HEK293 (cell line): ENCODE measurements around the gene KPNA2.

ENCODE experiments used
- CTCF ChIA-PET: fragments of 350-600 bp; formaldehyde crosslinking; extraction: SDS; loops from one replicate; lab custom pipeline; 2021; ENCODE audit warnings: antibody characterized with exemption; lab: Yijun Ruan, JAX
- POLR2A ChIA-PET: fragments of 300-600 bp; formaldehyde crosslinking; extraction: SDS; loops from one replicate; lab custom pipeline; 2020; ENCODE audit warnings: antibody characterized with exemption, inconsistent platforms; lab: Yijun Ruan, JAX
- H3K27ac ChIP-seq: fragments of 200-500 bp; sonication (Bioruptor generic); 2 replicates; pipeline ENCODE4 v1.5.1; 2014; ENCODE audit warnings: low read depth, low read length, control low read depth, inconsistent platforms; ENCODE audit errors: extremely low read depth
- H3K36me3 ChIP-seq, 2 experiments: fragments of 200-500 bp in 1 of 2; sonication (Bioruptor generic) in 1 of 2; 1 replicate in 1 of 2; 2 replicates in 1 of 2; pipeline ENCODE4 v1.5.1; 2014 to 2017; ENCODE audit warnings: inconsistent platforms in 2 of 2, low read length in 2 of 2; ENCODE audit not compliant: control insufficient read depth in 2 of 2, insufficient read depth in 1 of 2
- H3K4me1 ChIP-seq: fragments of 200-500 bp; sonication (Bioruptor generic); 2 replicates; pipeline ENCODE4 v1.5.1; 2014; ENCODE audit warnings: mild to moderate bottlenecking, low read length, inconsistent platforms; ENCODE audit not compliant: control insufficient read depth, insufficient read depth
- H3K4me3 ChIP-seq: 2 replicates; pipeline ENCODE4 v1.5.1; 2011; ENCODE audit warnings: low read depth, mild to moderate bottlenecking, control low read depth, low read length, moderate library complexity
- H3K9me3 ChIP-seq: fragments of 200-500 bp; sonication (Bioruptor generic); 2 replicates; pipeline ENCODE4 v1.5.1; 2014; ENCODE audit warnings: low read depth, low read length, inconsistent platforms; ENCODE audit not compliant: control insufficient read depth, insufficient read depth
- EGR2 ChIP-seq: fragments of 450-650 bp; formaldehyde crosslinking; IDR thresholded peaks from 2 replicates; pipeline ENCODE4 v1.5.1; 2016; ENCODE audit warnings: low read depth, missing biosample characterization, missing genetic modification characterization
- KLF1 ChIP-seq: fragments of 450-650 bp; formaldehyde crosslinking; IDR thresholded peaks from 2 replicates; pipeline ENCODE4 v1.5.1; 2016; ENCODE audit warnings: missing biosample characterization, missing genetic modification characterization
- KLF8 ChIP-seq: fragments of 450-650 bp; formaldehyde crosslinking; IDR thresholded peaks from 2 replicates; pipeline ENCODE4 v1.5.1; 2016; ENCODE audit warnings: missing biosample characterization, missing genetic modification characterization
- PRDM1 ChIP-seq: fragments of 450-650 bp; formaldehyde crosslinking; IDR thresholded peaks from 2 replicates; pipeline ENCODE4; 2016; ENCODE audit warnings: missing biosample characterization, missing genetic modification characterization
- PRDM2 ChIP-seq: fragments of 450-650 bp; formaldehyde crosslinking; IDR thresholded peaks from 2 replicates; pipeline ENCODE4 v1.5.1; 2016; ENCODE audit warnings: missing biosample characterization, missing genetic modification characterization, borderline replicate concordance
- TSHZ1 ChIP-seq: fragments of 450-650 bp; formaldehyde crosslinking; IDR thresholded peaks from 2 replicates; pipeline ENCODE4 v1.5.1; 2016; ENCODE audit warnings: missing biosample characterization, missing genetic modification characterization, borderline replicate concordance
- ZBTB48 ChIP-seq: fragments of 450-650 bp; formaldehyde crosslinking; IDR thresholded peaks from 2 replicates; pipeline ENCODE4 v1.5.1; 2016; ENCODE audit warnings: missing biosample characterization, missing genetic modification characterization
- ZNF266 ChIP-seq: fragments of 450-650 bp; formaldehyde crosslinking; IDR thresholded peaks from 2 replicates; pipeline ENCODE4 v1.5.1; 2016; ENCODE audit warnings: missing biosample characterization, missing genetic modification characterization, low read depth
- ZNF513 ChIP-seq: fragments of 450-650 bp; IDR thresholded peaks from 2 replicates; pipeline ENCODE4 v1.5.1; 2018; ENCODE audit warnings: missing biosample characterization, missing genetic modification characterization
- ZNF580 ChIP-seq: fragments of 450-650 bp; formaldehyde crosslinking; IDR thresholded peaks from 2 replicates; pipeline ENCODE4 v1.5.1; 2016; ENCODE audit warnings: missing biosample characterization, missing genetic modification characterization
- ZNF629 ChIP-seq: fragments of 450-650 bp; formaldehyde crosslinking; IDR thresholded peaks from 2 replicates; pipeline ENCODE4 v1.5.1; 2017; ENCODE audit warnings: missing biosample characterization, missing genetic modification characterization
- ZNF639 ChIP-seq: fragments of 450-650 bp; formaldehyde crosslinking; IDR thresholded peaks from 2 replicates; pipeline ENCODE4 v1.5.1; 2016; ENCODE audit warnings: missing biosample characterization, missing genetic modification characterization
- ZNF654 ChIP-seq: fragments of 450-650 bp; formaldehyde crosslinking; IDR thresholded peaks from 2 replicates; pipeline ENCODE4 v1.5.1; 2016; ENCODE audit warnings: low read depth, missing biosample characterization, missing genetic modification characterization
- ZNF660 ChIP-seq: fragments of 450-650 bp; IDR thresholded peaks from 2 replicates; pipeline ENCODE4 v1.5.1; 2018; ENCODE audit warnings: missing biosample characterization, mild to moderate bottlenecking, missing genetic modification characterization
- ZNF792 ChIP-seq: fragments of 450-650 bp; formaldehyde crosslinking; IDR thresholded peaks from 2 replicates; pipeline ENCODE4 v1.5.1; 2016; ENCODE audit warnings: missing biosample characterization, missing genetic modification characterization
- TF ChIP-seq, protein P1 (sequence below): fragments of 450-650 bp; formaldehyde crosslinking; IDR thresholded peaks from 2 replicates; pipeline ENCODE4 v1.5.1; 2016; ENCODE audit warnings: missing biosample characterization, missing genetic modification characterization
- TF ChIP-seq, protein P2 (sequence below): fragments of 450-650 bp; formaldehyde crosslinking; IDR thresholded peaks from 2 replicates; pipeline ENCODE4 v1.5.1; 2016; ENCODE audit warnings: missing biosample characterization, missing genetic modification characterization, low read depth

The KPNA2 gene

GRCh38 chr17:68094481-68095078 lies 59.0 kb downstream of the KPNA2 start:
- Histone ChIP-seq H3K4me1 (no peaks in the 10 kb centered on the region; the same call in 1 of the 2 replicates), H3K9me3 (no peaks in the 10 kb centered on the region), H3K36me3 (no peaks in the 10 kb centered on the region), H3K4me3 (no peak overlapping the region), H3K27ac (no peak overlapping the region)
- POLR2A ChIA-PET, result interaction anchor here (0.6 kb wide), 1 partner anchor 31 kb away, joined by 3 read pairs; no protein-coding TSS in a partner anchor
- CTCF ChIA-PET, result no interaction called here
- TF ChIP-seq EGR2 (tag by site-specific recombination), result no peak
- no peak for TF ChIP-seq ZNF654 (tag by site-specific recombination)
- TF ChIP-seq TSHZ1 (tag by site-specific recombination), result no peak
- no peak for TF ChIP-seq ZBTB48 (tag by site-specific recombination)
- TF ChIP-seq, protein P1, sequence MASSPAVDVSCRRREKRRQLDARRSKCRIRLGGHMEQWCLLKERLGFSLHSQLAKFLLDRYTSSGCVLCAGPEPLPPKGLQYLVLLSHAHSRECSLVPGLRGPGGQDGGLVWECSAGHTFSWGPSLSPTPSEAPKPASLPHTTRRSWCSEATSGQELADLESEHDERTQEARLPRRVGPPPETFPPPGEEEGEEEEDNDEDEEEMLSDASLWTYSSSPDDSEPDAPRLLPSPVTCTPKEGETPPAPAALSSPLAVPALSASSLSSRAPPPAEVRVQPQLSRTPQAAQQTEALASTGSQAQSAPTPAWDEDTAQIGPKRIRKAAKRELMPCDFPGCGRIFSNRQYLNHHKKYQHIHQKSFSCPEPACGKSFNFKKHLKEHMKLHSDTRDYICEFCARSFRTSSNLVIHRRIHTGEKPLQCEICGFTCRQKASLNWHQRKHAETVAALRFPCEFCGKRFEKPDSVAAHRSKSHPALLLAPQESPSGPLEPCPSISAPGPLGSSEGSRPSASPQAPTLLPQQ (tag by site-specific recombination), result no peak
- TF ChIP-seq ZNF513 (tag by site-specific recombination), result no peak
- TF ChIP-seq PRDM1, result no peak
- TF ChIP-seq, protein P2, sequence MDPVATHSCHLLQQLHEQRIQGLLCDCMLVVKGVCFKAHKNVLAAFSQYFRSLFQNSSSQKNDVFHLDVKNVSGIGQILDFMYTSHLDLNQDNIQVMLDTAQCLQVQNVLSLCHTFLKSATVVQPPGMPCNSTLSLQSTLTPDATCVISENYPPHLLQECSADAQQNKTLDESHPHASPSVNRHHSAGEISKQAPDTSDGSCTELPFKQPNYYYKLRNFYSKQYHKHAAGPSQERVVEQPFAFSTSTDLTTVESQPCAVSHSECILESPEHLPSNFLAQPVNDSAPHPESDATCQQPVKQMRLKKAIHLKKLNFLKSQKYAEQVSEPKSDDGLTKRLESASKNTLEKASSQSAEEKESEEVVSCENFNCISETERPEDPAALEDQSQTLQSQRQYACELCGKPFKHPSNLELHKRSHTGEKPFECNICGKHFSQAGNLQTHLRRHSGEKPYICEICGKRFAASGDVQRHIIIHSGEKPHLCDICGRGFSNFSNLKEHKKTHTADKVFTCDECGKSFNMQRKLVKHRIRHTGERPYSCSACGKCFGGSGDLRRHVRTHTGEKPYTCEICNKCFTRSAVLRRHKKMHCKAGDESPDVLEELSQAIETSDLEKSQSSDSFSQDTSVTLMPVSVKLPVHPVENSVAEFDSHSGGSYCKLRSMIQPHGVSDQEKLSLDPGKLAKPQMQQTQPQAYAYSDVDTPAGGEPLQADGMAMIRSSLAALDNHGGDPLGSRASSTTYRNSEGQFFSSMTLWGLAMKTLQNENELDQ (tag by site-specific recombination), result no peak
- TF ChIP-seq ZNF629 (tag by site-specific recombination), result no peak
- TF ChIP-seq ZNF580 (tag by site-specific recombination), result no peak
- no peak for TF ChIP-seq ZNF639 (tag by site-specific recombination)
- no peak for TF ChIP-seq ZNF266
- no peak for TF ChIP-seq ZNF660 (tag by site-specific recombination)
- no peak for TF ChIP-seq ZNF792 (tag by site-specific recombination)
- no peak for TF ChIP-seq KLF1 (tag by site-specific recombination)
- no peak for TF ChIP-seq KLF8 (tag by site-specific recombination)
- no peak for TF ChIP-seq PRDM2 (tag by site-specific recombination)
